ENCODE measurements around the gene FOXR1.
"Not testable (repeated sequence)": the region's sequence is repeated elsewhere in the genome, so short reads cannot be mapped to it uniquely, and the experiment has no call there.

Gene FOXR1

GRCh38 chr11:119011476-119012053 lies 40.0 kb downstream of the FOXR1 start:
- no peak for TF ChIP-seq CTCF (IDR thresholded peaks at IDR 0.05)
- no peaks in the 10 kb centered on the region for H3K9me3 ChIP-seq
- peaks cover 87% of the 10 kb centered on the region for H3K36me3 ChIP-seq
- no peaks in the 10 kb centered on the region for H3K27me3 ChIP-seq
- H3K4me3 ChIP-seq (ENCODE audit: low read depth in 1 of 2, low read length in 1 of 2): no peak overlapping the region
- no peak overlapping the region for H3K27ac ChIP-seq
- H3K4me1 ChIP-seq (ENCODE audit: control insufficient read depth in 1 of 2, insufficient read depth in 1 of 2, low read depth in 1 of 2, low read length in 1 of 2): no peaks in the 10 kb centered on the region

GRCh38 chr11:119012629-119013170 lies 41.1 kb downstream of the FOXR1 start:
- no peak overlapping the region for H3K4me3 ChIP-seq (ENCODE audit: low read depth in 1 of 2, low read length in 1 of 2)
- H3K4me1 ChIP-seq (ENCODE audit: control insufficient read depth in 1 of 2, insufficient read depth in 1 of 2, low read depth in 1 of 2, low read length in 1 of 2): peaks cover 9% of the 10 kb centered on the region in 2 experiments
- no peak overlapping the region for H3K27ac ChIP-seq
- peaks cover 80% of the 10 kb centered on the region for H3K36me3 ChIP-seq
- no peaks in the 10 kb centered on the region for H3K27me3 ChIP-seq
- no peaks in the 10 kb centered on the region for H3K9me3 ChIP-seq
- no peak for TF ChIP-seq CTCF (IDR thresholded peaks at IDR 0.05)

GRCh38 chr11:119014209-119014924 lies 42.8 kb downstream of the FOXR1 start:
- no peak for TF ChIP-seq CTCF (IDR thresholded peaks at IDR 0.05)
- peaks cover 14 to 17% of the 10 kb centered on the region in 2 experiments for H3K4me1 ChIP-seq (ENCODE audit: control insufficient read depth in 1 of 2, insufficient read depth in 1 of 2, low read depth in 1 of 2, low read length in 1 of 2)
- peaks cover 63% of the 10 kb centered on the region for H3K36me3 ChIP-seq
- no peaks in the 10 kb centered on the region for H3K9me3 ChIP-seq
- no peaks in the 10 kb centered on the region for H3K27me3 ChIP-seq
- no peak overlapping the region for H3K27ac ChIP-seq
- H3K4me3 ChIP-seq (ENCODE audit: low read depth in 1 of 2, low read length in 1 of 2): no peak overlapping the region

GRCh38 chr11:119015054-119015611 lies 43.6 kb downstream of the FOXR1 start:
- H3K27me3 ChIP-seq: no peaks in the 10 kb centered on the region
- H3K4me1 ChIP-seq (ENCODE audit: control insufficient read depth in 1 of 2, insufficient read depth in 1 of 2, low read depth in 1 of 2, low read length in 1 of 2): peaks cover 22 to 25% of the 10 kb centered on the region in 2 experiments
- TF ChIP-seq CTCF (IDR thresholded peaks at IDR 0.05): no peak
- no peaks in the 10 kb centered on the region for H3K9me3 ChIP-seq
- H3K4me3 ChIP-seq (ENCODE audit: low read depth in 1 of 2, low read length in 1 of 2): no peak overlapping the region
- peaks cover 59% of the 10 kb centered on the region for H3K36me3 ChIP-seq
- no peak overlapping the region for H3K27ac ChIP-seq

GRCh38 chr11:119016216-119017009 lies 44.9 kb downstream of the FOXR1 start:
- no peak for TF ChIP-seq CTCF (IDR thresholded peaks at IDR 0.05)
- Histone ChIP-seq H3K4me1 (ENCODE audit: control insufficient read depth in 1 of 2, insufficient read depth in 1 of 2, low read depth in 1 of 2, low read length in 1 of 2) (peaks cover 25 to 27% of the 10 kb centered on the region in 2 experiments), H3K4me3 (ENCODE audit: low read depth in 1 of 2, low read length in 1 of 2) (no peak overlapping the region), H3K27me3 (no peaks in the 10 kb centered on the region), H3K9me3 (no peaks in the 10 kb centered on the region), H3K27ac (no peak overlapping the region), H3K36me3 (peaks cover 58% of the 10 kb centered on the region)

GRCh38 chr11:119017377-119017776 lies 45.8 kb downstream of the FOXR1 start:
- not testable (repeated sequence) for H3K9me3 ChIP-seq, H3K27me3 ChIP-seq
- Histone ChIP-seq H3K4me3 (ENCODE audit: low read depth in 1 of 2, low read length in 1 of 2) (peak overlapping the region; percentile 72 to 78), H3K4me1 (ENCODE audit: control insufficient read depth in 1 of 2, insufficient read depth in 1 of 2, low read depth in 1 of 2, low read length in 1 of 2) (peaks cover 25 to 27% of the 10 kb centered on the region in 2 experiments), H3K36me3 (peaks cover 58% of the 10 kb centered on the region), H3K27ac (peak overlapping the region; percentile 97)

Measured in neutrophil (primary cell).